Activated T-helper 1 cell treated with anti-CD3 and anti-CD28 coated beads, Interleukin-12 subunit alpha, Interleukin-12 subunit beta, Interleukin-2, Interleukin-4 antibody, amounts not matched to agents 30 ng/mL and 10 ng/mL and 1 ng/mL, durations not matched to agents 14 hours and 24 hours and 36 hours (primary cell): ENCODE data around the gene SHMT2. TPM values are rescaled to one million over a fixed set of nuclear protein-coding genes. Genes with fewer than 3 reads are reported as not detected.
"Not testable (repeated sequence)": the region's sequence is repeated elsewhere in the genome, so short reads cannot be mapped to it uniquely, and the experiment has no call there.

Experiments used
- DNase-seq: peaks from one replicate; pipeline ENCODE4 v3.0.0; 2021; ENCODE audit warnings: low spot score
- H3K27ac Mint-ChIP-seq: one replicate; pipeline ENCODE4 v1.8.0; 2021; ENCODE audit warnings: mild to moderate bottlenecking, mixed read lengths
- H3K27me3 Mint-ChIP-seq: one replicate; pipeline ENCODE4 v1.8.0; 2022; ENCODE audit warnings: mild to moderate bottlenecking, moderate library complexity, mixed read lengths; ENCODE audit not compliant: insufficient read depth
- H3K36me3 Mint-ChIP-seq: one replicate; pipeline ENCODE4 v1.8.0; 2021; ENCODE audit warnings: low read depth, mixed read lengths
- H3K4me1 Mint-ChIP-seq: one replicate; pipeline ENCODE4 v1.8.0; 2021; ENCODE audit warnings: low read depth, mixed read lengths
- H3K4me3 Mint-ChIP-seq: one replicate; pipeline ENCODE4 v1.8.0; 2021; ENCODE audit warnings: mild to moderate bottlenecking, moderate library complexity, mixed read lengths
- H3K9me3 Mint-ChIP-seq: one replicate; pipeline ENCODE4 v1.8.0; 2021; ENCODE audit warnings: mixed read lengths
- intact Hi-C: fragments of 100-400 bp; cut with micrococcal nuclease; formaldehyde crosslinking; loops from one replicate; pipeline ENCODE4 v1.15.1; 2024
- total RNA-seq: library from RNA; stranded (reverse); gene quantifications from 2 replicates; pipeline ENCODE4 v1.2.3, GENCODE V29; 2022

The SHMT2 gene
- total RNA-seq, 1 donor from 2014 or later = 280 TPM

- H3K27me3 Mint-ChIP-seq = no peaks in the 10 kb centered on the region
- DNase-seq = no peak
- peaks cover 6% of the 10 kb centered on the region for H3K36me3 Mint-ChIP-seq
- H3K27ac Mint-ChIP-seq = no peak overlapping the region
- H3K4me3 Mint-ChIP-seq = no peak overlapping the region
- peaks cover 5% of the 10 kb centered on the region for H3K4me1 Mint-ChIP-seq
- intact Hi-C loops = no loop called here
- H3K9me3 Mint-ChIP-seq = no peaks in the 10 kb centered on the region
Measured at GRCh38 chr12:57261428-57261865, 31.9 kb downstream of the SHMT2 start.

GRCh38 chr12:57262126-57262822, 32.8 kb downstream of the SHMT2 start:
- Mint-ChIP-seq H3K27ac (no peak overlapping the region), H3K4me3 (no peak overlapping the region), H3K36me3 (peaks cover 7% of the 10 kb centered on the region), H3K9me3 (no peaks in the 10 kb centered on the region), H3K27me3 (no peaks in the 10 kb centered on the region), H3K4me1 (peaks cover 5% of the 10 kb centered on the region)
- intact Hi-C loops = no loop called here
- no peak for DNase-seq

GRCh38 chr12:57263096-57263495, 33.6 kb downstream of the SHMT2 start:
- H3K36me3 Mint-ChIP-seq = peaks cover 10% of the 10 kb centered on the region
- intact Hi-C loops = loop anchor here (1.0 kb wide), 3 partner anchors 17 to 199 kb away; no protein-coding TSS in a partner anchor
- H3K27me3 Mint-ChIP-seq = no peaks in the 10 kb centered on the region
- peaks cover 7% of the 10 kb centered on the region for H3K4me1 Mint-ChIP-seq
- H3K4me3 Mint-ChIP-seq = no peak overlapping the region
- no peak overlapping the region for H3K27ac Mint-ChIP-seq
- H3K9me3 Mint-ChIP-seq = no peaks in the 10 kb centered on the region
- DNase-seq = no peak

- peaks cover 12% of the 10 kb centered on the region for H3K4me1 Mint-ChIP-seq
- H3K9me3 Mint-ChIP-seq = no peaks in the 10 kb centered on the region
- no peaks in the 10 kb centered on the region for H3K27me3 Mint-ChIP-seq
- no peak for DNase-seq
- peaks cover 25% of the 10 kb centered on the region for H3K36me3 Mint-ChIP-seq
- no peak overlapping the region for H3K4me3 Mint-ChIP-seq
- intact Hi-C loops = no loop called here
- peak overlapping the region; percentile 32 for H3K27ac Mint-ChIP-seq
Measured at GRCh38 chr12:57266681-57267080, 37.2 kb downstream of the SHMT2 start.

GRCh38 chr12:57268264-57268663, 38.8 kb downstream of the SHMT2 start:
- H3K4me3 Mint-ChIP-seq = no peak overlapping the region
- peaks cover 32% of the 10 kb centered on the region for H3K36me3 Mint-ChIP-seq
- intact Hi-C loops = no loop called here
- H3K27ac Mint-ChIP-seq = peak overlapping the region; percentile 74
- DNase-seq = no peak
- H3K4me1 Mint-ChIP-seq = peaks cover 12% of the 10 kb centered on the region
- no peaks in the 10 kb centered on the region for H3K9me3 Mint-ChIP-seq
- no peaks in the 10 kb centered on the region for H3K27me3 Mint-ChIP-seq

GRCh38 chr12:57270966-57271470, 41.5 kb downstream of the SHMT2 start:
- peaks cover 43% of the 10 kb centered on the region for H3K36me3 Mint-ChIP-seq
- intact Hi-C loops = no loop called here
- DNase-seq = no peak
- no peak overlapping the region for H3K4me3 Mint-ChIP-seq
- H3K4me1 Mint-ChIP-seq = peaks cover 8% of the 10 kb centered on the region
- H3K27me3 Mint-ChIP-seq = no peaks in the 10 kb centered on the region
- no peaks in the 10 kb centered on the region for H3K9me3 Mint-ChIP-seq
- H3K27ac Mint-ChIP-seq = no peak overlapping the region

- no peaks in the 10 kb centered on the region for H3K27me3 Mint-ChIP-seq
- no peak overlapping the region for H3K27ac Mint-ChIP-seq
- H3K4me1 Mint-ChIP-seq = peaks cover 8% of the 10 kb centered on the region
- intact Hi-C loops = no loop called here
- no peaks in the 10 kb centered on the region for H3K9me3 Mint-ChIP-seq
- DNase-seq = no peak
- peaks cover 43% of the 10 kb centered on the region for H3K36me3 Mint-ChIP-seq
- no peak overlapping the region for H3K4me3 Mint-ChIP-seq
Measured at GRCh38 chr12:57272337-57273151, 43.0 kb downstream of the SHMT2 start.

- DNase-seq = no peak
- Mint-ChIP-seq H3K9me3 (no peaks in the 10 kb centered on the region), H3K27me3 (no peaks in the 10 kb centered on the region), H3K27ac (no peak overlapping the region), H3K4me3 (no peak overlapping the region), H3K4me1 (peaks cover under 1% of the 10 kb centered on the region), H3K36me3 (peaks cover 44% of the 10 kb centered on the region)
- intact Hi-C loops = no loop called here
Measured at GRCh38 chr12:57273516-57273915, 44.0 kb downstream of the SHMT2 start.

GRCh38 chr12:57276233-57276632, 46.7 kb downstream of the SHMT2 start:
- peaks cover 42% of the 10 kb centered on the region for H3K36me3 Mint-ChIP-seq

GRCh38 chr12:57276935-57277563, 47.5 kb downstream of the SHMT2 start:
- Mint-ChIP-seq H3K36me3 (peaks cover 42% of the 10 kb centered on the region), H3K27ac (no peak overlapping the region), H3K27me3 (no peaks in the 10 kb centered on the region), H3K9me3 (no peaks in the 10 kb centered on the region), H3K4me1 (peaks cover 15% of the 10 kb centered on the region), H3K4me3 (no peak overlapping the region)
- no peak for DNase-seq
- intact Hi-C loops = no loop called here

More at GRCh38 chr12:57276233-57276632, 46.7 kb downstream of the SHMT2 start:
- peaks cover 15% of the 10 kb centered on the region for H3K4me1 Mint-ChIP-seq
- intact Hi-C loops, H3K27ac Mint-ChIP-seq, H3K9me3 Mint-ChIP-seq, H3K27me3 Mint-ChIP-seq, DNase-seq, H3K4me3 Mint-ChIP-seq: not testable (repeated sequence)

GRCh38 chr12:57278465-57279381, 49.2 kb downstream of the SHMT2 start:
- DNase-seq = no peak
- intact Hi-C loops = no loop called here
- H3K4me3 Mint-ChIP-seq = no peak overlapping the region
- H3K27ac Mint-ChIP-seq = peak overlapping the region; percentile 62
- peaks cover 40% of the 10 kb centered on the region for H3K36me3 Mint-ChIP-seq
- peaks cover 15% of the 10 kb centered on the region for H3K4me1 Mint-ChIP-seq
- H3K27me3 Mint-ChIP-seq = no peaks in the 10 kb centered on the region
- H3K9me3 Mint-ChIP-seq = no peaks in the 10 kb centered on the region
